HG02763 (cell line): ENCODE results near the gene SGO2.
"Not testable (repeated sequence)": the region's sequence is repeated elsewhere in the genome, so short reads cannot be mapped to it uniquely, and the experiment has no call there.

Source experiments
- ATAC-seq: cut with Tn5 transposase; IDR thresholded peaks from one replicate; pipeline ENCODE4 v1.9.1; 2021; ENCODE audit warnings: mild to moderate bottlenecking, moderate library complexity; ENCODE audit not compliant: unreplicated experiment

Gene SGO2

GRCh38 chr2:200588076-200588678, 62.2 kb downstream of the SGO2 start:
- ATAC-seq = no peak

DNA sequence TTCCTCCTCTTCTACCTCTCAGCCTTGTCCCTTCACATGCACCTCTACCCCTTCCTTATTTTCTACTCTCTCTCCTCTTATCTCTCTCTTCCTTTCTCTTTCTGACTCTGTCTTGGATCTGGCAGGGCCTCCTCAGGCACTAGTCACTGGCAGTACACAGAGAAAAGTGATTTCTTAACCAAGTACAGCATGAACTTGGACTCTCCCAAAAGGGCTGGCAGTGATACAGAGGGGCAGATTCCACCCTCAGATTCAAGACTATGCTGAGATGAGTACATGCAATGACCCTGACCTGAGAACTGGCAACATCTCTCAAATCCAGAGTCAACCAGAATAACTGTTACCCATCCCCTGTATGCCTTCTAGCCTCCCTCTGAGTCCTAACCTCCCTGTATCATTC, 64.1 kb downstream of the SGO2 start:
- ATAC-seq = no peak

- no peak for ATAC-seq
Observed at GRCh38 chr2:200591308-200591707, 65.3 kb downstream of the SGO2 start.

DNA sequence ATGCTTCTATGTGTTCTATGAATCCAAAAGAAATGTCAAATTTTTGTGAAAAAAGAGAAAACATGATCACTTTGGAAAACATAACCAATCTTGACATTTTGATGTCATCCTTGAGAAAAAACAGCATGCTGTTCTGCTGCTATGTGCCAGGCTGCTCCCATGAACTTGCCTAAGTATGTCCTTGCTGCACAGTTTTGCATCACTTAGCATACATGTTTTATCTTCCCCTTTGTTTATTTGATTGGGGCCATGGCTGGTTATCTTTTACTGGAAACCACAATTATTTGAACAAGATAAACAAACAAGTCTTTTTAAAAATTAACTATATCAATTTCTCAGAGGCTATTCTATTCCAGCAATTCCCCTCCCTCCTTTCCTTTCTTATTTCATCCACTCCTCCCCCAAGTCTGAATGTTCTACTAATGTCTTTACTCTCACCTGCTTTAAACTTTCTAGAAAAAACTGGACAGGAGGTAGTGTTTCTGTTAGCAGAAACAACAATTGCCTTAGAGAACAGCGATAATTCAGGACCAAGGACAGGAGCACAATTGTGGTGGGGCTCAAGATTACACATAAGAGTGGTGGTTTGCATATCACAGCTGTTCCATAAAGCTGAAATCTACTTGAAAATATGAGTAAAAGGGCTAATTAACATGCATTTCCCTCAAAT, 66.5 kb downstream of the SGO2 start:
- no peak for ATAC-seq

DNA sequence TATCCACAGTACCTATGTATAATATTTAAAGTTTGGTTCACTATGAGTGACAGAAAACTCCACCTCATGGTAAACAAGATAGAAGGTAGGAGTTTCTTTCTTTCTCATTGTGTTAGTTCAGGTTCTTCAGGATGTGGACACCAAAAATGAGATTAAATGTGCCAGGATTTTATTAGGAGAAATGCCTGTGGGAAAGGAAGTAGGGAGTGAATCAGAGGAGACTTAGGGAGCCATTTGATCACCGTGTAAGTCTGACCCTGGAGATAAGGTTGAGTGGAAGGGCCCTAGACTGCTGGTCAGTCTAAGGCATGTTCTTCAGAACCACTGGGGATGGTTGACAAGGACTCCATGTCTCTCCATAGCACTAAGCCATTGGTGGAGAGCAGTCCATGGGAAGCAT, 67.9 kb downstream of the SGO2 start:
- ATAC-seq = no peak

- ATAC-seq = no peak
Observed at GRCh38 chr2:200595913-200596312, 69.9 kb downstream of the SGO2 start.

GRCh38 chr2:200596774-200597570, 71.0 kb downstream of the SGO2 start:
- no peak for ATAC-seq

GRCh38 chr2:200599206-200599605, 73.2 kb downstream of the SGO2 start:
- ATAC-seq = no peak

- no peak for ATAC-seq
Observed at GRCh38 chr2:200600549-200601225, 74.7 kb downstream of the SGO2 start.

DNA sequence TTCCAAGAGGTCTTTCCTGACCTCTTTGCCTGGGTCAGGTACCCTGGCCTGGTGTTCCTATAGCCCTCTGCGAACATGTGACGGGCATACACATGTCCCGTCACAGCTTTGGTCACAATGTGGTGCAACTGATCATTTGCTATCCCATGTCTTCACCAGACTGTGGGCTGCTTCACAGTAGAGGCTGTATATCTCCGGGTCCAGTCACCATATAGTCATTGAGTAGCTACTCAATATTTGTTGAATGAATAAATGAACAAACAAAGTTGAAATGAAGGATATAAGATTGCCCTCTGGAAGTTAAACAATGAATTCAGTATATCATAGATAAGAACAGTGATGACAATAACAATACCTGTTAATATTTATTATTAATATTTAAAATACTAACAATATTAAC, 76.6 kb downstream of the SGO2 start:
- no peak for ATAC-seq

DNA sequence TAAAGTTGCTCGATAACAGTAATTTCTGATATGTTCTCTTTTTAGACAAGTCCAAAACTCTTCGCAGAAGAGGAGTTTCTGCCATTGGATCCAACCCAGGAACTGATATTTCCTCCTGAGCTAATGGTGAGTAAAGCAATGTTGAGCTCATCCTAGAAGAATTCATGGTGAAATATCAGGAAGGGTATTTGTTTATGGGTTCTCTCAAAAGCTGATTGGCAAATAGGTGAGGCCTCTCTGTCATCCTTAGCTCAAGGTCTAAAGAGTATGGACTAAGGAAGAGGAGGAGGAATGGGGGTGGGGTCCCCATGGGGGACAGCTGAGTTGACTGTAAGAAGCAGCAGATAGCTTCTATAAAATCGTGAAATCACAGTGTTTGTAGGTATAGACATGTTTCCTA, 78.0 kb downstream of the SGO2 start:
- no peak for ATAC-seq

- no peak for ATAC-seq
Observed at GRCh38 chr2:200604571-200605255, 78.7 kb downstream of the SGO2 start.

DNA sequence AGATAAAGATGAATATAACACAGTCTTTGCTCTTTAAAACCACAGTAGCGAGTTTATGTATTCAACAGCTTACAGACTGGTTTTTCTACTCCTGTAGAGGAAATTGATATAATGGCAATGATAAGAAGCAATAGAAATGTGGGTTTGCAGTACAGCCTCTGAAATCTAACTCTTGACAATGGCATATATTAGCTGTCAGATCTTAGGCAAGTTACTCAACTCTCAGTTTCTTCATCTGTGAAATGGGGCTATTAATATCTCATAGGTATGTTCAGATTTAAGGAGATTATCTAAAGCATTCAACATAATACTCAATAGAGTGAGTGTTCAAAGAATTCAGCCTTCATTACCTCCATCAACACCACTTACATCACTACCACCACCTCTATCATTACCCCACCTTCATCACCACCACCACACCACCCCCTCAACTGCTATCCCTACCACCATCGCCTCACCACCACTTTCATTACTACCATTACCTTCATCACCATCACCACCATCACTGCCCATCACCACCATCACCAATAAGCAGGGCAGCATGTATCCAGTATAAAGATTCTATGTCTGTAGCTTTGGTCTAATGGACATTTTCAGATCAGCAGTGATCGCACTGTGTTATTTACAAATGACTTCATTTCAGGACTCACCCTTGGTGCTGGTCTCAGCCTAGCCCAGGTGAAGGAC, 82.5 kb downstream of the SGO2 start:
- no peak for ATAC-seq

- no peak for ATAC-seq
Observed at GRCh38 chr2:200609028-200609614, 83.1 kb downstream of the SGO2 start.

- not testable (repeated sequence) for ATAC-seq
Observed at GRCh38 chr2:200610217-200610616, 84.2 kb downstream of the SGO2 start.

- no peak for ATAC-seq
Observed at GRCh38 chr2:200613692-200614091, 87.7 kb downstream of the SGO2 start.

DNA sequence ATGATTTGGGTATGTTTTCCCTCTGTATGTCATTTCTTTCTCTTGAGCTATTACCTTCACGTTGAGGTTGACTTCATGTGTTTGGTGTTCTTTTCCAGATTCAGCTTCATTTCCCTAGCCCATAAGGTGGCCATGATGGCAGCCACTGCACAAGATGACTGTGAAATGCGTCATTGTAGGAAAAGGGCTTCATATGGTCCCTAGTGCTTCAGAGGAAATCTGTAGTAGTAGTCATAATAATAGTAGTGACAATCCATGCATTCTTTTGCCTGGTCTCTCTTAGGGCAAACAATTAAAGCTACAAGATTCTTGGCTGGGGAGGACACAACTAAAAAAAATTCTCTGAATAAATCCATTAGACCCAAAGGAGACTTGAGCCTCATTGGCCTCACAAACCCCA, 88.2 kb downstream of the SGO2 start:
- ATAC-seq = no peak

- no peak for ATAC-seq
Observed at GRCh38 chr2:200615247-200615646, 89.2 kb downstream of the SGO2 start.

DNA sequence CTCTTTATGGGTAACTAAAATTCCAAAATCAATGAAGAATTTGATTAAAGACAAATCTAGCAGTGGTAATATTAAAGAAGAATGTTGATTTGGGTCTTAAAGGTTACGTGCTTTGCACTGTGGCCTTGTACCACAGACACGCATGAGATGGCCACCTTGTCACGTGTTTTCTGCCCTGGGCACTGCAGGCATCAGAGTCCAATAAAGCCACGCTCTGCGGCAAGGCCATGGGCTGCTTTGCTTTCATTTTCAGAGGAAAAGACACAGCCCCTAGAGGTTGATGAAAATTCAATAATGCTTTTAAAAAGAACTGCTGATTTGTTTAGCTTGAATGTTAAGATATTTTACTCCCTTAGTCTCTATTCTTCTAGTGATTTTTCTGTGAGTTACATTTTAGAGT, 90.2 kb downstream of the SGO2 start:
- no peak for ATAC-seq

- ATAC-seq = no peak
Observed at GRCh38 chr2:200616656-200617055, 90.6 kb downstream of the SGO2 start.
